ENCODE results near the gene PSMB11. TPM values are rescaled to one million over a fixed set of nuclear protein-coding genes. Genes with fewer than 3 reads are reported as not detected.

The PSMB11 gene
- total RNA-seq, 1 experiment from 2014 or later, result not detected

DNA sequence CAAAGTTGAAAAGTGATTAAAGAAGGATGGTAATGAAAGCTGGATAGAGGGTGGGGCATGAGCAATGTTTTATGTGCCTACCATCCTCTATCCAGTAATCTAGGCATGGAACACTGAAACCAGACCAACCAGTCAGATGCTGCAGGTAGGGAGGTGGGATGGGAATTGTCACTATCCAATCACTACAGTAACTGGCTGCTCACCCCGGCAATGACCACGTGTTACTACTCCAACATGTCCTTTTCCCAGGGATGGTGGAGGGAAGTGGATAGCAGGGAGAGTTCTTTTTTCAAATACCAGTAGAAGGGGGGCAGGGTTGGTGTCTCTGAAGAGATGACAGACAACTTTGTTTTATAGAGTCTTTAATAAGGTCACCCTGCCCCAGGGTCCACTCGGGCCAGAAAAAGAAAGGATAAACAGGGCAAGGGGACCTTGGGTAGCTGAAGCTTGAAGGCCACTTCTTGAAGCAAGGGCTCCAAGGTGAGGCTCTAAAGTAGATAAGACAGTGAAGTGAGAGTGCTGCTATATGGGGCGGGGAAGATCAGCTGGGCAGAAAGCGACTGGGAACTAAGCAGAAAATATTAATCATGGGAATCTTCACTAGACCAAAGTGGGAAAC is 30.0 kb downstream of the PSMB11 start:
- no peaks in the 10 kb centered on the region for H3K27me3 Mint-ChIP-seq (ENCODE audit: insufficient read depth, unreplicated experiment)
- no peak for DNase-seq (ENCODE audit: unreplicated experiment)
- H3K9me3 Mint-ChIP-seq (ENCODE audit: unreplicated experiment), result no peaks in the 10 kb centered on the region
- H3K4me1 Mint-ChIP-seq (ENCODE audit: insufficient read depth, unreplicated experiment), result peaks cover 19% of the 10 kb centered on the region
- ChIA-PET POLR2A (interaction anchor here (0.5 to 3.2 kb wide), 21 partner anchors 9 to 1489 kb away, joined by 3 to 66 read pairs (median 4); partner anchors contain the start of genes ACIN1, AJUBA, C14orf119 and PABPN1), CTCF (interaction anchor here (1.2 to 3.7 kb wide), 11 partner anchors 8 to 115 kb away, joined by 3 to 27 read pairs (median 8); partner anchors contain the start of genes ACIN1 and C14orf119)
- intact Hi-C loops (cut with micrococcal nuclease), result no loop called here
- TF ChIP-seq, protein P1, sequence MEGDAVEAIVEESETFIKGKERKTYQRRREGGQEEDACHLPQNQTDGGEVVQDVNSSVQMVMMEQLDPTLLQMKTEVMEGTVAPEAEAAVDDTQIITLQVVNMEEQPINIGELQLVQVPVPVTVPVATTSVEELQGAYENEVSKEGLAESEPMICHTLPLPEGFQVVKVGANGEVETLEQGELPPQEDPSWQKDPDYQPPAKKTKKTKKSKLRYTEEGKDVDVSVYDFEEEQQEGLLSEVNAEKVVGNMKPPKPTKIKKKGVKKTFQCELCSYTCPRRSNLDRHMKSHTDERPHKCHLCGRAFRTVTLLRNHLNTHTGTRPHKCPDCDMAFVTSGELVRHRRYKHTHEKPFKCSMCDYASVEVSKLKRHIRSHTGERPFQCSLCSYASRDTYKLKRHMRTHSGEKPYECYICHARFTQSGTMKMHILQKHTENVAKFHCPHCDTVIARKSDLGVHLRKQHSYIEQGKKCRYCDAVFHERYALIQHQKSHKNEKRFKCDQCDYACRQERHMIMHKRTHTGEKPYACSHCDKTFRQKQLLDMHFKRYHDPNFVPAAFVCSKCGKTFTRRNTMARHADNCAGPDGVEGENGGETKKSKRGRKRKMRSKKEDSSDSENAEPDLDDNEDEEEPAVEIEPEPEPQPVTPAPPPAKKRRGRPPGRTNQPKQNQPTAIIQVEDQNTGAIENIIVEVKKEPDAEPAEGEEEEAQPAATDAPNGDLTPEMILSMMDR (IDR thresholded peaks at IDR 0.05; ENCODE audit: unreplicated experiment), result no peak
- H3K36me3 Mint-ChIP-seq (ENCODE audit: insufficient read depth, unreplicated experiment), result peaks cover 82% of the 10 kb centered on the region
- no TSS peak for BruUV-seq (replicated peaks)
- H3K27ac Mint-ChIP-seq (ENCODE audit: low read depth, unreplicated experiment), result peak overlapping the region; percentile 88
- H3K4me3 Mint-ChIP-seq (ENCODE audit: unreplicated experiment), result peak overlapping the region; percentile 85

DNA sequence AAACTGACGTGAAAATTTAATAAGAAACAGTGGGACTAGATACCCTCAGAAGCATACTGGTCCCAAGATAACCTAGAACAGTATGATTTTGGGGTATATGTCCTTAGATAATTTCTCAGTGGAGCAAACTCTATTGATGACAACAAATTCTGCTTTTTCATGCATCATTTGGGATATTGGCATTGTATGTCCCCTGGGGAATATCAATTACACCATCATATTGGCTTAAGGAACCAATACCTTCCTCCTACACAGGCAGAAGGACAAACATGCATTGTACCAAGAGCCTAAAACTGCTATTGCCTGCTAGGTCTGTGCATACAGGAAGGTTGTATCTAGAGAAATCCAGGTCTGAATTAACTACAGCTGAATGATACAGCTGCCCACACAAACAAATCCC is 32.9 kb downstream of the PSMB11 start:
- intact Hi-C loops (cut with micrococcal nuclease), result loop anchor here (5.0 kb wide), 1 partner anchor 112 kb away; no protein-coding TSS in a partner anchor
- POLR2A ChIA-PET, result interaction anchor here (0.6 to 1.2 kb wide), 3 partner anchors 13 to 189 kb away, joined by 4 to 5 read pairs (median 4); partner anchors contain the start of genes ACIN1 and C14orf119
- Mint-ChIP-seq H3K9me3 (ENCODE audit: unreplicated experiment) (no peaks in the 10 kb centered on the region), H3K4me3 (ENCODE audit: unreplicated experiment) (no peak overlapping the region), H3K27me3 (ENCODE audit: insufficient read depth, unreplicated experiment) (no peaks in the 10 kb centered on the region), H3K36me3 (ENCODE audit: insufficient read depth, unreplicated experiment) (peaks cover 90% of the 10 kb centered on the region), H3K4me1 (ENCODE audit: insufficient read depth, unreplicated experiment) (peaks cover 34% of the 10 kb centered on the region), H3K27ac (ENCODE audit: low read depth, unreplicated experiment) (no peak overlapping the region)
- no peak for DNase-seq (ENCODE audit: unreplicated experiment)
- CTCF ChIA-PET, result interaction anchor here (0.6 to 7.7 kb wide), 8 partner anchors 14 to 305 kb away, joined by 3 to 105 read pairs (median 4); partner anchors contain the start of genes ACIN1 and C14orf119
- TF ChIP-seq, protein P1 (IDR thresholded peaks at IDR 0.05; ENCODE audit: unreplicated experiment), result no peak
- BruUV-seq (replicated peaks), result no TSS peak

- BruUV-seq (replicated peaks), result no TSS peak
These were observed 34.9 kb downstream of the PSMB11 start for GRCh38 chr14:23076785-23077408.

More at GRCh38 chr14:23076785-23077408, 34.9 kb downstream of the PSMB11 start:
- CTCF ChIA-PET, result interaction anchor here (0.6 to 8.5 kb wide), 43 partner anchors 10 to 751 kb away, joined by 3 to 110 read pairs (median 4); partner anchors contain the start of genes ACIN1, C14orf119, CDH24 and SLC7A8
- H3K27me3 Mint-ChIP-seq (ENCODE audit: insufficient read depth, unreplicated experiment), result no peaks in the 10 kb centered on the region
- H3K4me1 Mint-ChIP-seq (ENCODE audit: insufficient read depth, unreplicated experiment), result peaks cover 30% of the 10 kb centered on the region
- intact Hi-C loops (cut with micrococcal nuclease), result loop anchor here (2.0 to 5.0 kb wide), 2 partner anchors 32 to 110 kb away; no protein-coding TSS in a partner anchor
- H3K9me3 Mint-ChIP-seq (ENCODE audit: unreplicated experiment), result no peaks in the 10 kb centered on the region
- POLR2A ChIA-PET, result interaction anchor here (0.7 to 3.6 kb wide), 7 partner anchors 14 to 148 kb away, joined by 3 to 74 read pairs (median 4); partner anchors contain the start of genes ACIN1, AJUBA, C14orf119 and PRMT5
- TF ChIP-seq, protein P1 (IDR thresholded peaks at IDR 0.05; ENCODE audit: unreplicated experiment), result peak; percentile 55
- no peak overlapping the region for H3K27ac Mint-ChIP-seq (ENCODE audit: low read depth, unreplicated experiment)
- H3K4me3 Mint-ChIP-seq (ENCODE audit: unreplicated experiment), result no peak overlapping the region
- peak; percentile 48 for DNase-seq (ENCODE audit: unreplicated experiment)
- H3K36me3 Mint-ChIP-seq (ENCODE audit: insufficient read depth, unreplicated experiment), result peaks cover 98% of the 10 kb centered on the region

Measured in MCF 10A (cell line).